ENCODE data around the gene PPP1R15A.

The PPP1R15A gene

DNA sequence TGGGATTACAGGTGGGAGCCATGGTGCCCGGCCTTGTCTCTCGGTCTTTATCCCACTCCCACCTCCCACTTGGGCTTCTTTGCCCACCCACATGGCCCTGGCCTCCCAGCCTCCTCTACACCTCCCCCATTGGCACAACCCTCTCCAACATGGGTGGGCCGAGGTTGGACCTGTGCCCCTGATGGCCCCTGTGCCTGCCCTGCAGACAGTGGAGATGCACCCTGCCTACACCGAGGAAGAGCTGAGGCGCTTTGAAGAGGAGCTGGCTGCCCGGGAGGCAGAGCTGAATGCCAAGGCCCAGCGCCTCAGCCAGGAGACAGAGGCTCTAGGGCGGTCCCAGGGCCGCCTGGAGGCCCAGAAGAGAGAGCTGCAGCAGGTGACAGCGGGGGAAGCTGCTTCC, 48.7 kb downstream of the PPP1R15A start:
- H3K9me3 ChIP-seq (ENCODE audit: insufficient read depth, low read length, severe bottlenecking) = no peaks in the 10 kb centered on the region
- DNase-seq = no peak
- H3K27ac ChIP-seq (ENCODE audit: low read length) = no peak overlapping the region
- H3K79me2 ChIP-seq (ENCODE audit: insufficient read depth, low read length) = no peaks in the 10 kb centered on the region
- no peaks in the 10 kb centered on the region for H3K4me1 ChIP-seq (ENCODE audit: insufficient read depth, low read length)
- H3K4me2 ChIP-seq (ENCODE audit: insufficient read depth, low read length) = no peak overlapping the region
- 0 out of 2 replicates have a peak, but pooled peaks cover 4% of the 10 kb centered on the region for H4K20me1 ChIP-seq (ENCODE audit: insufficient read depth, low read length)
- no peaks in the 10 kb centered on the region for H3K27me3 ChIP-seq (ENCODE audit: insufficient read depth, low read length, poor library complexity)
- ATAC-seq (ENCODE audit: insufficient read depth, low read depth) = no peak
- no peak overlapping the region for H2AFZ ChIP-seq (ENCODE audit: low read depth, low read length)
- peaks cover 53% of the 10 kb centered on the region for H3K36me3 ChIP-seq (ENCODE audit: insufficient read depth, low read length)
- no peak for TF ChIP-seq EZH2 (IDR thresholded peaks at IDR 0.05; ENCODE audit: borderline replicate concordance, low read depth, low read length, severe bottlenecking)
- TF ChIP-seq, protein P1, sequence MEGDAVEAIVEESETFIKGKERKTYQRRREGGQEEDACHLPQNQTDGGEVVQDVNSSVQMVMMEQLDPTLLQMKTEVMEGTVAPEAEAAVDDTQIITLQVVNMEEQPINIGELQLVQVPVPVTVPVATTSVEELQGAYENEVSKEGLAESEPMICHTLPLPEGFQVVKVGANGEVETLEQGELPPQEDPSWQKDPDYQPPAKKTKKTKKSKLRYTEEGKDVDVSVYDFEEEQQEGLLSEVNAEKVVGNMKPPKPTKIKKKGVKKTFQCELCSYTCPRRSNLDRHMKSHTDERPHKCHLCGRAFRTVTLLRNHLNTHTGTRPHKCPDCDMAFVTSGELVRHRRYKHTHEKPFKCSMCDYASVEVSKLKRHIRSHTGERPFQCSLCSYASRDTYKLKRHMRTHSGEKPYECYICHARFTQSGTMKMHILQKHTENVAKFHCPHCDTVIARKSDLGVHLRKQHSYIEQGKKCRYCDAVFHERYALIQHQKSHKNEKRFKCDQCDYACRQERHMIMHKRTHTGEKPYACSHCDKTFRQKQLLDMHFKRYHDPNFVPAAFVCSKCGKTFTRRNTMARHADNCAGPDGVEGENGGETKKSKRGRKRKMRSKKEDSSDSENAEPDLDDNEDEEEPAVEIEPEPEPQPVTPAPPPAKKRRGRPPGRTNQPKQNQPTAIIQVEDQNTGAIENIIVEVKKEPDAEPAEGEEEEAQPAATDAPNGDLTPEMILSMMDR (IDR thresholded peaks at IDR 0.05; ENCODE audit: borderline replicate concordance, extremely low read depth, low read length, poor library complexity, severe bottlenecking) = no peak
- H3K9ac ChIP-seq (ENCODE audit: low read depth, low read length) = no peak overlapping the region
- H3K4me3 ChIP-seq (ENCODE audit: low read depth in 1 of 2, low read length in 2 of 2) = no peak overlapping the region

- Histone ChIP-seq H3K79me2 (ENCODE audit: insufficient read depth, low read length) (no peaks in the 10 kb centered on the region), H3K9ac (ENCODE audit: low read depth, low read length) (no peak overlapping the region), H3K4me2 (ENCODE audit: insufficient read depth, low read length) (no peak overlapping the region), H2AFZ (ENCODE audit: low read depth, low read length) (no peak overlapping the region), H3K27ac (ENCODE audit: low read length) (no peak overlapping the region), H3K9me3 (ENCODE audit: insufficient read depth, low read length, severe bottlenecking) (no peaks in the 10 kb centered on the region), H3K4me1 (ENCODE audit: insufficient read depth, low read length) (no peaks in the 10 kb centered on the region), H3K36me3 (ENCODE audit: insufficient read depth, low read length) (peaks cover 47% of the 10 kb centered on the region), H4K20me1 (ENCODE audit: insufficient read depth, low read length) (0 out of 2 replicates have a peak, but pooled peaks cover 4% of the 10 kb centered on the region), H3K4me3 (ENCODE audit: low read depth in 1 of 2, low read length in 2 of 2) (no peak overlapping the region), H3K27me3 (ENCODE audit: insufficient read depth, low read length, poor library complexity) (no peaks in the 10 kb centered on the region)
- TF ChIP-seq EZH2 (IDR thresholded peaks at IDR 0.05; ENCODE audit: borderline replicate concordance, low read depth, low read length, severe bottlenecking) = no peak
- TF ChIP-seq, protein P1 (IDR thresholded peaks at IDR 0.05; ENCODE audit: borderline replicate concordance, extremely low read depth, low read length, poor library complexity, severe bottlenecking) = no peak
- ATAC-seq (ENCODE audit: insufficient read depth, low read depth) = no peak
- no peak for DNase-seq
Observed at GRCh38 chr19:48921721-48922500, 49.7 kb downstream of the PPP1R15A start.

GRCh38 chr19:48922548-48923490, 50.6 kb downstream of the PPP1R15A start:
- H3K27ac ChIP-seq (ENCODE audit: low read length) = no peak overlapping the region
- no peak overlapping the region for H3K4me2 ChIP-seq (ENCODE audit: insufficient read depth, low read length)
- no peak overlapping the region for H3K9ac ChIP-seq (ENCODE audit: low read depth, low read length)
- H3K4me3 ChIP-seq (ENCODE audit: low read depth in 1 of 2, low read length in 2 of 2) = no peak overlapping the region
- no peaks in the 10 kb centered on the region for H3K27me3 ChIP-seq (ENCODE audit: insufficient read depth, low read length, poor library complexity)
- no peaks in the 10 kb centered on the region for H3K9me3 ChIP-seq (ENCODE audit: insufficient read depth, low read length, severe bottlenecking)
- no peak overlapping the region for H2AFZ ChIP-seq (ENCODE audit: low read depth, low read length)
- TF ChIP-seq, protein P1 (IDR thresholded peaks at IDR 0.05; ENCODE audit: borderline replicate concordance, extremely low read depth, low read length, poor library complexity, severe bottlenecking) = no peak
- TF ChIP-seq EZH2 (IDR thresholded peaks at IDR 0.05; ENCODE audit: borderline replicate concordance, low read depth, low read length, severe bottlenecking) = no peak
- 0 out of 2 replicates have a peak, but pooled peaks cover 4% of the 10 kb centered on the region for H4K20me1 ChIP-seq (ENCODE audit: insufficient read depth, low read length)
- H3K79me2 ChIP-seq (ENCODE audit: insufficient read depth, low read length) = no peaks in the 10 kb centered on the region
- H3K36me3 ChIP-seq (ENCODE audit: insufficient read depth, low read length) = peaks cover 47% of the 10 kb centered on the region
- ATAC-seq (ENCODE audit: insufficient read depth, low read depth) (no peak), DNase-seq (no peak)
- H3K4me1 ChIP-seq (ENCODE audit: insufficient read depth, low read length) = no peaks in the 10 kb centered on the region

Measured in DND-41 (cell line).